Chondrocyte (in vitro differentiated cells): ENCODE results near the gene QRICH2. TPM values are rescaled to one million over a fixed set of nuclear protein-coding genes. Genes with fewer than 3 reads are reported as not detected.

Experiments
- DNase-seq: peaks from one replicate; pipeline ENCODE4 v3.0.0; 2021; ENCODE audit warnings: mixed read lengths, low spot score
- H3K27ac Mint-ChIP-seq: one replicate; pipeline ENCODE4 v1.8.0; 2021; ENCODE audit warnings: mild to moderate bottlenecking, moderate library complexity, mixed read lengths; ENCODE audit not compliant: unreplicated experiment
- H3K27me3 Mint-ChIP-seq: 2 replicates; pipeline ENCODE4 v1.8.0; 2021; ENCODE audit warnings: low read depth, mixed read lengths
- H3K36me3 Mint-ChIP-seq: 2 replicates; pipeline ENCODE4 v1.8.0; 2021; ENCODE audit warnings: low read depth, mixed read lengths
- H3K4me1 Mint-ChIP-seq: 2 replicates; pipeline ENCODE4 v1.8.0; 2021; ENCODE audit warnings: low read depth, mild to moderate bottlenecking, mixed read lengths
- H3K4me3 Mint-ChIP-seq: one replicate; pipeline ENCODE4 v1.8.0; 2021; ENCODE audit warnings: mild to moderate bottlenecking, moderate library complexity, mixed read lengths; ENCODE audit not compliant: unreplicated experiment
- H3K9me3 Mint-ChIP-seq: 2 replicates; pipeline ENCODE4 v1.8.0; 2021; ENCODE audit warnings: low read depth, mixed read lengths
- CTCF ChIP-seq: fragments of 200-600 bp; sonication (generic); IDR thresholded peaks from 2 replicates; pipeline ENCODE4 v1.5.0; 2021; ENCODE audit warnings: antibody characterized with exemption, mild to moderate bottlenecking, moderate library complexity
- total RNA-seq: library from RNA; stranded (reverse); gene quantifications from 3 replicates; pipeline ENCODE4 v1.2.1, GENCODE V29; 2021

The QRICH2 gene
- total RNA-seq, 1 donor from 2014 or later: 5.2 TPM

- H3K27me3 Mint-ChIP-seq: peaks cover 14% of the 10 kb centered on the region
- H3K4me1 Mint-ChIP-seq: peaks cover 7% of the 10 kb centered on the region
- H3K27ac Mint-ChIP-seq: no peak overlapping the region
- peak overlapping the region; percentile 58 for H3K4me3 Mint-ChIP-seq
- H3K9me3 Mint-ChIP-seq: no peaks in the 10 kb centered on the region
- TF ChIP-seq CTCF: no peak
- no peaks in the 10 kb centered on the region for H3K36me3 Mint-ChIP-seq
- no peak for DNase-seq
Observed at GRCh38 chr17:76239538-76240274, 68.4 kb downstream of the QRICH2 start.

GRCh38 chr17:76238847-76239537 lies 69.1 kb downstream of the QRICH2 start:
- Mint-ChIP-seq H3K27ac (no peak overlapping the region), H3K4me3 (peak overlapping the region; percentile 27), H3K9me3 (no peaks in the 10 kb centered on the region), H3K27me3 (peaks cover 14% of the 10 kb centered on the region), H3K4me1 (peaks cover 7% of the 10 kb centered on the region), H3K36me3 (no peaks in the 10 kb centered on the region)
- TF ChIP-seq CTCF: no peak
- DNase-seq: no peak

GRCh38 chr17:76237859-76238313 lies 70.2 kb downstream of the QRICH2 start:
- Mint-ChIP-seq H3K27ac (no peak overlapping the region), H3K9me3 (no peaks in the 10 kb centered on the region), H3K36me3 (no peaks in the 10 kb centered on the region), H3K27me3 (peaks cover 6% of the 10 kb centered on the region), H3K4me1 (peaks cover 7% of the 10 kb centered on the region), H3K4me3 (no peak overlapping the region)
- no peak for DNase-seq
- no peak for TF ChIP-seq CTCF

GRCh38 chr17:76236603-76237002 lies 71.5 kb downstream of the QRICH2 start:
- Mint-ChIP-seq H3K27me3 (peaks cover 2% of the 10 kb centered on the region), H3K9me3 (no peaks in the 10 kb centered on the region)
- DNase-seq: no peak

More at GRCh38 chr17:76236603-76237002, 71.5 kb downstream of the QRICH2 start:
- Mint-ChIP-seq H3K4me3 (no peak overlapping the region), H3K27ac (no peak overlapping the region), H3K36me3 (no peaks in the 10 kb centered on the region), H3K4me1 (peaks cover 11% of the 10 kb centered on the region)
- TF ChIP-seq CTCF: no peak
